ENCODE data around the gene ARHGEF4. TPM values are rescaled to one million over a fixed set of nuclear protein-coding genes. Genes with fewer than 3 reads are reported as not detected.

Gene ARHGEF4
- total RNA-seq, 2 donors from 2014 or later, result 50.3 to 54.7 TPM

DNA sequence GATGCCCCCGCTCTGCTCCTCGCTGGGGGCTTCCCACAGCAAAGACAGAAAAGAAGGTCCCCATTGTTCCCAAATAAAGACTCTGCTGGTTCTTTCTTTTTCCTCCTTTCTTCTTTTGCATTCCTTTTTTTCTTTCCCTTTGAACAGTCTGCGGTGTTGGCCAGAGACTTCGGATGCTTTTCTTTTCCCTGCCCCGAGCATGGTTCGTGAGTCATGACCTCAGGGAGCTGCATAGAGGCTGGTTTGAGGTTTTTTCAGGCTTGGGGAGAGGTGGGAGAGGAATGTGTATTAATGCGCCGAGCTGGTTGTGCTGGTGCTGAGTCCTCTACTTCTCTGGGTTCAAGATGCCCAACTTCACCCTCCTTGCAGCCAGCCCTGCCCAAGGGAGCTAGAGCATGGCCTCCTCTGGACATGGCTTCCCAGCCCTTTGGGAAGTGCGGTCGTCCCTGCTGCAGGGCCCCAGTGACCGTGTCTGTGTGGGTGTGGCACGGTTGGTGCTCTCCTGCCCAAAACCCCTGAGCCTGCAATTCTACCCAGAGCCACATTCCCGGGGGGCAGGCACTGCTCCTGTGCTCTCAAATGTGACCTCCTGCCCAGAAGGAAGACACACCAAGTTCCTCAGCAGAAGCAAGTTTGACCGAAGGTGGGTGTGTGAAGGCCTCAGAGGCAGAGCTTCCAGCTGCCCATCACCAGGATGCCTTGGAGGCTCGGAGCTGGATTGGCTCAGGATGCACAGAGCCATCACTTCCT is 9.0 kb upstream of the ARHGEF4 start:
- 68 to 78% methylated on average over 7 to 15 of the region's 15 CpGs for WGBS, 2 experiments (ENCODE audit: insufficient coverage in 1 of 2, insufficient read length in 1 of 2)
- H3K27me3 ChIP-seq (ENCODE audit: control insufficient read depth, insufficient read depth, low read length, poor library complexity, severe bottlenecking), result no peaks in the 10 kb centered on the region
- no peaks in the 10 kb centered on the region for H3K4me1 ChIP-seq (ENCODE audit: control insufficient read depth, insufficient read depth, low read length)
- no peak overlapping the region for H3K9ac ChIP-seq (ENCODE audit: extremely low read depth, low read length, poor library complexity, severe bottlenecking)
- no peak for TF ChIP-seq CTCF (conservative IDR thresholded peaks at IDR 0.05)
- H3K9me3 Mint-ChIP-seq, result no peaks in the 10 kb centered on the region
- H3K27ac ChIP-seq (ENCODE audit: low read depth, low read length), result peak overlapping the region; percentile 70
- H3K4me1 Mint-ChIP-seq, result no peaks in the 10 kb centered on the region
- DNase-seq, result peak; percentile 62
- no peak overlapping the region for H3K27ac Mint-ChIP-seq
- peaks cover 7% of the 10 kb centered on the region for H3K27me3 Mint-ChIP-seq (ENCODE audit: insufficient read depth)
- no peaks in the 10 kb centered on the region for H3K36me3 Mint-ChIP-seq (ENCODE audit: low read depth)
- H3K4me3 ChIP-seq (ENCODE audit: low read length), result no peak overlapping the region
- no peak overlapping the region for H3K4me3 Mint-ChIP-seq
- H3K36me3 ChIP-seq (ENCODE audit: control insufficient read depth, insufficient read depth, low read length), result no peaks in the 10 kb centered on the region
- no peaks in the 10 kb centered on the region for H3K9me3 ChIP-seq (ENCODE audit: control insufficient read depth, low read length)

DNA sequence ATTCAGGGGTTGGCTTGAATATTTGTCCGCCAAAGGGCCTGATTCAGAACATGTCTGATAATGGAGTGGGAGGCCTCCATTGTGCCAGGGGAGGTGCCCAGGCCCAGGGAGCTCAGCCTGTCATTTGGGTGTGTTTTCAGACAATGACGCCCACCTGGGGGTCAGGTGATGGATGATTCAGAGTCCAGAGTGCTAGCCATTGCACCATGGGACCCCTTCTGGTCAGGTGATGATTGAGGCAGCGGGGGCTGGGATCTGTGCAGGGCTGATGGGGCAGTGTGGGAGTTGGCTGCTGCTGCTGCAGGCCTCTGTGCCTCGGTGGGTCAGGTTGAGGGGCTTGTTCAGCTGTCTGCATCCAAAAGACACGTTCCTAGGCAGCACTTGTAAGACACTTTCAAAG is 8.3 kb upstream of the ARHGEF4 start:
- peaks cover 9% of the 10 kb centered on the region for H3K27me3 Mint-ChIP-seq (ENCODE audit: insufficient read depth)
- H3K27me3 ChIP-seq (ENCODE audit: control insufficient read depth, insufficient read depth, low read length, poor library complexity, severe bottlenecking), result no peaks in the 10 kb centered on the region
- H3K36me3 Mint-ChIP-seq (ENCODE audit: low read depth), result no peaks in the 10 kb centered on the region
- H3K36me3 ChIP-seq (ENCODE audit: control insufficient read depth, insufficient read depth, low read length), result no peaks in the 10 kb centered on the region
- H3K27ac ChIP-seq (ENCODE audit: low read depth, low read length), result no peak overlapping the region
- no peaks in the 10 kb centered on the region for H3K4me1 ChIP-seq (ENCODE audit: control insufficient read depth, insufficient read depth, low read length)
- H3K9me3 ChIP-seq (ENCODE audit: control insufficient read depth, low read length), result no peaks in the 10 kb centered on the region
- H3K4me1 Mint-ChIP-seq, result no peaks in the 10 kb centered on the region
- no peak for TF ChIP-seq CTCF (conservative IDR thresholded peaks at IDR 0.05)
- no peak overlapping the region for H3K9ac ChIP-seq (ENCODE audit: extremely low read depth, low read length, poor library complexity, severe bottlenecking)
- H3K4me3 ChIP-seq (ENCODE audit: low read length), result no peak overlapping the region
- DNase-seq, result peak; percentile 62
- H3K9me3 Mint-ChIP-seq, result no peaks in the 10 kb centered on the region
- H3K4me3 Mint-ChIP-seq, result no peak overlapping the region
- 83 to 92% methylated on average over 3 to 5 of the region's 5 CpGs for WGBS, 2 experiments (ENCODE audit: insufficient coverage in 1 of 2, insufficient read length in 1 of 2)
- no peak overlapping the region for H3K27ac Mint-ChIP-seq

- Histone ChIP-seq H3K9me3 (ENCODE audit: control insufficient read depth, low read length) (no peaks in the 10 kb centered on the region), H3K4me3 (ENCODE audit: low read length) (no peak overlapping the region), H3K4me1 (ENCODE audit: control insufficient read depth, insufficient read depth, low read length) (peaks cover under 1% of the 10 kb centered on the region), H3K36me3 (ENCODE audit: control insufficient read depth, insufficient read depth, low read length) (no peaks in the 10 kb centered on the region), H3K27me3 (ENCODE audit: control insufficient read depth, insufficient read depth, low read length, poor library complexity, severe bottlenecking) (no peaks in the 10 kb centered on the region), H3K27ac (ENCODE audit: low read depth, low read length) (no peak overlapping the region), H3K9ac (ENCODE audit: extremely low read depth, low read length, poor library complexity, severe bottlenecking) (no peak overlapping the region)
- DNase-seq, result peak; percentile 70
- 50 to 89% methylated on average over 1 to 10 of the region's 10 CpGs for WGBS, 2 experiments (ENCODE audit: insufficient coverage in 1 of 2, insufficient read length in 1 of 2)
- Mint-ChIP-seq H3K27ac (peak overlapping the region; percentile 52), H3K36me3 (ENCODE audit: low read depth) (no peaks in the 10 kb centered on the region), H3K27me3 (ENCODE audit: insufficient read depth) (peaks cover 9% of the 10 kb centered on the region), H3K4me3 (no peak overlapping the region), H3K9me3 (no peaks in the 10 kb centered on the region), H3K4me1 (peaks cover 1% of the 10 kb centered on the region)
- TF ChIP-seq CTCF (conservative IDR thresholded peaks at IDR 0.05), result no peak
Measured at GRCh38 chr2:130829015-130829414, 7.7 kb upstream of the ARHGEF4 start.
